Hematopoietic multipotent progenitor cell treated with erythropoietin and hydrocortisone succinate and interleukin-3 and kit ligand, for 17 days (in vitro differentiated cells): ENCODE data around the gene CST4.
"Not testable (repeated sequence)": the region's sequence is repeated elsewhere in the genome, so short reads cannot be mapped to it uniquely, and the experiment has no call there.

Source experiments
- DNase-seq: peaks from one replicate; pipeline ENCODE4 v3.0.0-alpha.2; 2015; ENCODE audit warnings: low spot score

CST4 gene

GRCh38 chr20:23688684-23689398, at the start of gene CST4:
Gene CST4 (minus strand): TSS chr20:23689038. CDS start chr20:23688969, 69 bp downstream.
- not testable (repeated sequence) for DNase-seq

- not testable (repeated sequence) for DNase-seq
Measured at GRCh38 chr20:23735391-23735790, 46.6 kb upstream of the CST4 start.

GRCh38 chr20:23734949-23735348, 46.1 kb upstream of the CST4 start:
- not testable (repeated sequence) for DNase-seq

- DNase-seq = not testable (repeated sequence)
Measured at GRCh38 chr20:23734440-23734839, 45.6 kb upstream of the CST4 start.

DNA sequence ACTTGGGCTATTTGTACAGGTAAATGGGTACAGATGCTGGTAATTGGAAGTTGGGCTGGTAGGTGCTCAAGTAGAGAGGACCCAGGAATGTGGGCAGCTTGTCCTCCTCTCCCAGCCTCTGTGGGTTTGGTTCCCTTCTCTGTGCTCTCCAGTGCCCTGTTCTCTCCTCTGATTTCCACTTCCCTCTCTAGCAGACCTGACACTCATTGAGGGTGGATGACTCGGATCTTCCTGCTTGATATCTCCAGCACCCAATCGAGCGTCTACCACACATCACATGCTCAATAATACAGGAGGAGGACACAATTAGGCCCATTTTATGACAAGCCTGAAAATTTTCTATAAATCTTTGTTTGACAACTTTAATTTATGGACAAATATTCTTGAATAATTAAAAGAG, 38.2 kb upstream of the CST4 start:
- DNase-seq = no peak

- DNase-seq = no peak
Measured at GRCh38 chr20:23725102-23725501, 36.3 kb upstream of the CST4 start.

GRCh38 chr20:23723659-23724307, 34.9 kb upstream of the CST4 start:
- DNase-seq = not testable (repeated sequence)

- DNase-seq = not testable (repeated sequence)
Measured at GRCh38 chr20:23722851-23723250, 34.0 kb upstream of the CST4 start.

DNA sequence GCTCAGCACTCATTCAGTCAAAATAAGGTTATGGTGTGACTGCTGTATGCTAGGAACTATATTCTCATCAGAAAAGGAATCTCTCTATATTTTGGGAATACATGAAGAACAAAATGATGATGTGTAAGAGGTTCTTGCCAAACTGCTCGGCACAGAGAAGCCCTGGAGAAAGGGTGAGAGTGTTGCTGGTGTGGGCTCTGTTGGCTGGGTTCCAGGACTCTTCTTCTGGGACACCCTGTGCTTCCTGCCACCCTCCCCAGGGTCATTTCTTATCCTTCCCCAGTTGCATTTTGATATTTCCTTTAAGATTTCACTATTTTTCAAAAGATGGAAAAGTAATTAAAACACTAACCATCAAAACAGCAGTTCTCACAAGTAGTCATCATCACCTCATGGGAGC, 33.1 kb upstream of the CST4 start:
- no peak for DNase-seq

- DNase-seq = not testable (repeated sequence)
Measured at GRCh38 chr20:23719351-23719750, 30.5 kb upstream of the CST4 start.

GRCh38 chr20:23711778-23712177, 22.9 kb upstream of the CST4 start:
- DNase-seq = not testable (repeated sequence)

GRCh38 chr20:23710771-23711170, 21.9 kb upstream of the CST4 start:
- no peak for DNase-seq

GRCh38 chr20:23705895-23706294, 17.1 kb upstream of the CST4 start:
- no peak for DNase-seq

DNA sequence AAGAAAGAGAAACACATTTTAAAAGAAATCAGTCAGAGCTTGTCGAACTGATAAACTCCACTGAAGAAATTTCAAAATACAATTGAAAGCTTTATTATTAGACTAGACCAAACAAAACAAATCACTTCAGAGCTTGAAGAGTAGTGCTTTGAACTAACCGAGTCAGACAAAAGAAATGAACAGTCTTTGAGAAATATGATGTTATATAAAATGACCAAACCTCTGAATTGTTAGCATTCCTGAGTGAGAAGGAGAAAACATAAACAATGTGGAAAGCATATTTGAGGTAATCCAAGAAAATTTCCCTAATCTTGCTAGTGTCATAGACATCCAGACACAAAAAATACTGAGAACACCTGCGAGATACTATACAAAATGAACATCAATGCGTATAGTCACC, 13.2 kb upstream of the CST4 start:
- no peak for DNase-seq

DNA sequence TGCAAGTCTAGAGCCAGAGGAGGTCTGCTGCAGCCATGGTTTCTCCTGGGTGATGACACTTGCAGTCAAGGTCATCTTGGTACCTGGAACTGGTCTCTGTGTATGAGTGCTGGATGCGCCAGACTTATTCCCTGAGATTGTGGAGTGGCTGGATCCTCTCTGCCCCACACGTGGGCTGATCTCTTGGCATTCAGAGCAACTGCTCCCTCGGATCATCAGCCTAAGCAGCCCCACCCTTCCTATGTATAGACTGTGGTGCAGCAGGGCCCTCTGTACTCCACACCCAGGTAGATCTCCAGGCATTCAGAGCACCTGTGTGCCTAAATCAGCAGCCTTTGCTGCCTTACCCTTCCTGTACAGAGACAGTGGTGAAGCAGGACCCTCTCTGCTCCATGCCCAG, 12.1 kb upstream of the CST4 start:
- DNase-seq = no peak

- DNase-seq = no peak
Measured at GRCh38 chr20:23697947-23698346, 9.1 kb upstream of the CST4 start.

GRCh38 chr20:23695068-23695395, 6.2 kb upstream of the CST4 start:
- DNase-seq = not testable (repeated sequence)

GRCh38 chr20:23694178-23695067, 5.6 kb upstream of the CST4 start:
- not testable (repeated sequence) for DNase-seq

- DNase-seq = not testable (repeated sequence)
Measured at GRCh38 chr20:23692725-23693619, 4.1 kb upstream of the CST4 start.

GRCh38 chr20:23691675-23692074, 2.8 kb upstream of the CST4 start:
- no peak for DNase-seq

- no peak for DNase-seq
Measured at GRCh38 chr20:23690581-23690980, 1.7 kb upstream of the CST4 start.

GRCh38 chr20:23689399-23689690, 507 bp upstream of the CST4 start:
- no peak for DNase-seq
